NCI-H1092 (cell line): Measurements from ENCODE around the gene GADL1.

Source experiments
- DNase-seq: peaks from one replicate; lab custom pipeline; 2025; lab: John Stamatoyannopoulos, UW

The GADL1 gene

DNA sequence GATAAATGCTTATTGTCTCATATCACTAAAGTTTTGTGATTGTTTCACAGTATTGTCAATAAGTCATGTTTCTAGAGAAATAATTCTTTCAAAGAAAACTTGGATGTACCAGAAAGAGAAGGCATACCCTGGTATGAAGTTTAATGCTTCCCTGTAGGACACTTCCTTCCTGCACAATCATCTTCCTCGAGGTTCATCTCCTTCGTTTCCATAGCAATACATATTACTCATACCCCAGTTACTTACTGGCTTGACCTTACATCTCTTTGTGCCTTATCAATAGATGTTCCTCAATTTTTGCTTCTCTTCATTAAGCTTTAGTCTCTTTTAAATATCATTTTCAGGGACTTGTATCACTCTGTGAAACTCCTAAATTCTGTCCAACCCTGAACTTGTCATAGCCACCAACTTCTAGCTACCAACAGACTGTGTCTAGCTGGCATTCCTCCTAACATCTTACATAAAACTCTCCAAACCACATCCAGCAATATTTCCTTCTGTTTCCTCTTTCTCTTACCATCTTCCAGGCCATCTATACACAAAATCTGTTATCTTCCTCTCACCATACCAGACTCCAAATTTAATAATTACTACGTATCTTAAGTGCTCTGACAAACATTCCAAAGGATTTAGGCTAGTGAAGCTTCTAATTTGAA lies 134.3 kb downstream of the GADL1 start:
- no peak for DNase-seq

DNA sequence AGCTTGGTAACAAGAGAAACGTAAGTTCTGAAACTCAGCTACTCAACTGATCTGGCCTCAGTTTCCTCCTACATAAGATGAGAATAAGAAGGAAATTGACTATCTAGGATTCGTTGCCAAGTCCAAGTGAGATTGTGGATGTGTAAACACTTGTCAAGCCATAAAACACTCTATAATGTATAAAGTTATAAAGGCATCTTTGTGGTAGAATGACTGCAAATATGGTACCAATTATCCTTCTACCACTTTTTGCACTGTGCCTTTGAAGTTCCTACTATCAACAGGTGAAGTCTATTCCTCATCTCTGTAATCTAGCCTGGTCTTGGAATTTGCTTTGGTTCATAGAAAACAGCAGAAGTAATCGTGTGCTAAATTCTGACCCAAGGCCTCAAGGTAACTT lies 138.2 kb downstream of the GADL1 start:
- no peak for DNase-seq

DNA sequence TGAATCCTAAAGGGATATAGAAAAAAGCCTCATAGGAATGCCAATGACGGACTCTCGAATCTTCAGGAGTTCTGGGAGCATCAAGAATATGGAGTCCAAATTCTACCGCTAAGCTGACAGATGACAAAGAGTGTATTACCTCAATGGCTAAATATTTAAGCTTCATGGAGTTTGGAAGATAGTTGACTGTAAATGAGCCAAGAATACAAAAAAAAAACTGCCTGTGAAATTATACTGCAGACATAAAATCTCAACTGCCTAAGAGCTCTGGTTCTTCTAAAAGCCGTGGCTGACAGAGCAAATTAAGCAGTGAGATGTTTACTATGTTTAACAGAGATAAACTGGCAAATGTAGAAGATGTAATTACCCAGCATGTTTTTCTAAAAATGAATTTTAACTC lies 140.0 kb downstream of the GADL1 start:
- no peak for DNase-seq

DNA sequence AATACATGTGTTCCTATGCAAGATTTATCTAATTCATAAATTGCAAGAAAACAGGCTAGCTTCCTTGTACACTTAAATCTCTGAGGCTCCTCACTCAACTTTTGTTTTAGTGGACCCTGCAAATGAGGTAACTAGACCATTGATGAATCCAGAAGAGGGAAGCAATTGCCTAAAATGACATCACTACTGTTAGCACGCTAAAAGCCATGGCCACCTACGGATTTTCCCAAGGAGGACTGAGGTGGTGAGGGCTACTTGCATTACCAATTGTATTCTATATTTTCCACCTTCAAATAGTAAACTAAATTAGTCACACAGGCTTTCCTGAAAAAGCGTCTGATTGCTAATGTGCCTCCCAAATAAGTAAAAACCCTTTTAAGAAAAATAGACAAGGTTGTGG lies 140.7 kb downstream of the GADL1 start:
- no peak for DNase-seq

DNA sequence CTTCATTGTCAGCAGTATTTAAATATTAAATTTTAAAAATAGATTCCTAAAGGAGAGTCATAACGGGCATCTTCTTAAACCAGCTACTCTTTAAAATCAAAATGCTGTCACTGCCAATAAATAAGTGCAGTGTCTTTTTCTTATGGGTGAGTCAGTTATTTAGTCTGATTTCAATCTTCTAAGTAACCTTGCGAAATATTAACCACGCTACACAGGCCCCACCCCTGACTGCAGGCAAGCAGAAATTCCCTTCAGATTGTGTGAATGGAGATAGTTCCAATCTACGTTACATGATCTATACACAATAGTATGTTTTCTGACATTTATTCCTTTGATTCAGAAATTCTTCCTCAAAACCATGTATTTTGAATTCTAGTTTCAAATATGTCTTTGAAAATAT lies 141.5 kb downstream of the GADL1 start:
- no peak for DNase-seq

DNA sequence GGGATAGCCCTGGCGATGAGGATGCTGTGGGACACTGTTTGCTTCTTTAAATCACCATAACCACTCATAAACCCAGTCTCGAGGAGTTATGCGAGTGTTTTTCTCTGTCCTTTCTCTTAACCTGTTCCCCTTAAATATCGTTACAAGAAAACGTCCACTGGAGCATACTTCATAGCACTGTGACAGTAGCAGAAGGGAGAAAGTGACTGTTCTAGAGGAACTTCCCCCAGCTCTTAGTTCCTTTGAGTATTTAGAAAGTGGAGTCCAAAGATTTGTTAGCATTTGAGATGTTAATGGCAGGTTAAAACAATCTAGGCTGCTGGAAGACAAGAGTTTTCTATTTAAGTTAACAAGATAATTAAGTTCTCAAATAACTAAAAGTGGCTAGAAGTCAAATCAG lies 142.0 kb downstream of the GADL1 start:
- DNase-seq, result no peak

DNA sequence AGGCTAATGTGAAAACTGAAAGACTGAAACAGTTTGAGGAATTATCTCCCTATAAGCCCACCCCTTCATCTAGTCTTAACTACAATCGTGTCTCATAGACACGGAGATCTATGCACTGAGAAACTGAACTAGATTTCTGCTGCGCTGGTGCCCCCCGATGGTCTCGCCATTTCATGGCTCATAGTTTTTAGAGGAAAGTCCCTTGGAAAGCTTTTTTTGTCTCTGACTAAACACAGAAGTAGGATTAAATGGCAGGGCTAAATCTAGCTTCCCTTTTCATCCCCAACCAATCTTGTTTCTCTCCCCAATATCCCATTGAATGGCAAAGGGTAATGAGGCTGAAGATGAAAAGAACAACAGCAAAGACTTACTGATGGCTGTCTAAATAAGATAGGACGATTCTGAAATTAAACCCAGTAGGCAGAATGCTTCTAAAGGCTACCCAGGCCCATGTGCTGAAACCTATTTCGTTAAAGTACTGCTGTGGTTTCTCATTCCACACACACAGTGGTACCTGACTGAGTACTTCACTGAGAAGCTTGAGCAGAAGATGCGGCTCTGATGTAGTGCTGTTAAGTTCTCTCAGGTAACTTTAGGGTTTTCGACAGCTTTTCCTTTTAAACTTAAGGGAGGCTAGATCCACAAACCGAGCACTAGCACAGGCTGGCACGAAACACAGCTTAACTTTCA lies 142.7 kb downstream of the GADL1 start:
- DNase-seq, result no peak

DNA sequence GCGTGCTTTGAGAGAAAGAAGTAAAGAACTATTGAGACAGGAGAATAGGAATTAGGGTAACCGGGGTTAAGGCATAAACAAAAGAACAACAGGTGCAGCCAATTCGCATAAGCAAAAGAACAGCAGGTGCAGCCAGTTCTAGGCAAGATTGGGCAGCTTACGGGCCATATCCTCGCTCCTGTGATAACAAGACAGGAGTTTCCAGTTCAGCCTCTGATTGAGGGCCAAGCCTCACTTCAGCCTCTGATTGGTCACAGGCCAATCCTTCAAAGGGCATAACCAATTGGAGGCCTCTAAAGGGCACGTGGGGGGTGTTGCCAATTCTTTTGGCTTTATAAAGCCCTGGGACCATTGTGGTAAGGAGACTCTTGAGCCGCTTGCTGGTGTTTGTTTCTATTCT lies 143.5 kb downstream of the GADL1 start:
- DNase-seq, result no peak

DNA sequence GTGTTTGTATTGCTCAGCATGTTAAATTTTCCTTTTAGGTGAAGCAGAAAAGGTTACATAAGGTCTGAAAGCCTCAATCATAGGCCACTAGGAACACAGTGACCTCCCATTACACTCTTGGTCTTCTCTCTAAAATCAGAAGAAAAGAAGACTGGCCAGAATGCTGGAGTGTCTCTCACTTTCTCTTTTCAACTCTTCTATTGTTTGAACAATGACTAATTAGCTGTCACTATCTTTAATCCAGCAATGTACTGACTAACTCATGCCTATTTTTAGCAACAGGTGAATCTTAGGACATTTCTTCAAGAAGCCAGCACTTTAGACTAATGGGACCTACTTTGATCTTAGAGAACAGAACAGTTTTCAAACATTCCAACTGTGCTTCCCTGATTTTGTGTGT lies 145.2 kb downstream of the GADL1 start:
- no peak for DNase-seq

DNA sequence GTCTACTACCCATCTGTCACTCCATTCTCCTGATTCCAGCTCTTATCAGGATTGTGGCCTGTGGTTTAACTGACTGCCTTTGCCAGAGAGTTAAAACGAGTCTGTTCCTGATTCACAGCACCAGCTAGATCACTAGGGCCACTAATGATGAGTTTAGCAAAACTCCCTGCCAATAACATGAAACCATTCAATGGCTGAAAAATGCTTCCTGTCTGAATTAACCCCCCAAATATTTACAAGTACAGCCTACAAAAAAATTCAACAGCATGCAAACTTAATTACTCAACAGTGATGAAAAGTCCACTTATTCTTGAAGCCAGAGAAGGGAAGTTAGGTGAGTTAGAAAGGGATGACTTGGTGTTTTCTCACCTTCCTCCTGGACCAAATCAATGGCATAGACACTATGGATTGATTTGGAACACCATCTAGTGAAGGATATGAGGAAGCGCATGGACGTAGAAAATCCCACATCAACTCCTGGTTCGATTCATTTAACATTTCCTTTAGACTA lies 146.6 kb downstream of the GADL1 start:
- DNase-seq, result no peak

DNA sequence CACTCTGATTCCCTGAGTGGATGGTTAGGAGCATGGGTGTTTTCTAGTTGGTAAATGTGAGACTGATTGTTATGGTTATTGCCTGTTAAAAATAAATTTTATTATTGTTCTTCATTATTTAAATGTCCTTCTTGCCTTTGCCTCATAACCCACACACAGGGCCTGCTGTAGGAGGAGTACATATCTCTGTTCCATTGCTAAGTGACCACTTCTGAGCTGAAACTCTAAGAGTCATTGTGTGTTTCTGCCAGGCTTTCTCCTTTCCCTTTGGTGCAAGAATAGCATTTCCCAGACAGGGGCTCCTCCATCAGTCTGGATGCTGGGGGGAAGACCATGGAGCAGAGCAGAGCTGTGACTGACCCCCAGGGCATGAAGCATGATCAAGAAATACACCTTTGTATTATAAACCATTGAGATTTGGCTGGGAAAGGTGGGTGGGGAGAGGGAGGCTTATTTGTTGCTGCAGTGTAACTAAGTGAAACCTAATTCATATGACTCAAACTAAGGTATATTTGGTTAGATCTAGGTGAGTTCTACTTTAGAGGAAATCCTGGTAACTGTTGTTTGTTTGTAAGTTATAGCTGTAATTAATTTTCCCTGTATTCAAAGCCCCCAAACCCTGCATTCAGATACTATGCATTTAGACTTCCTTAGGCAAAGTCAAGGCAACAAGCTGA lies 150.7 kb downstream of the GADL1 start:
- no peak for DNase-seq

DNA sequence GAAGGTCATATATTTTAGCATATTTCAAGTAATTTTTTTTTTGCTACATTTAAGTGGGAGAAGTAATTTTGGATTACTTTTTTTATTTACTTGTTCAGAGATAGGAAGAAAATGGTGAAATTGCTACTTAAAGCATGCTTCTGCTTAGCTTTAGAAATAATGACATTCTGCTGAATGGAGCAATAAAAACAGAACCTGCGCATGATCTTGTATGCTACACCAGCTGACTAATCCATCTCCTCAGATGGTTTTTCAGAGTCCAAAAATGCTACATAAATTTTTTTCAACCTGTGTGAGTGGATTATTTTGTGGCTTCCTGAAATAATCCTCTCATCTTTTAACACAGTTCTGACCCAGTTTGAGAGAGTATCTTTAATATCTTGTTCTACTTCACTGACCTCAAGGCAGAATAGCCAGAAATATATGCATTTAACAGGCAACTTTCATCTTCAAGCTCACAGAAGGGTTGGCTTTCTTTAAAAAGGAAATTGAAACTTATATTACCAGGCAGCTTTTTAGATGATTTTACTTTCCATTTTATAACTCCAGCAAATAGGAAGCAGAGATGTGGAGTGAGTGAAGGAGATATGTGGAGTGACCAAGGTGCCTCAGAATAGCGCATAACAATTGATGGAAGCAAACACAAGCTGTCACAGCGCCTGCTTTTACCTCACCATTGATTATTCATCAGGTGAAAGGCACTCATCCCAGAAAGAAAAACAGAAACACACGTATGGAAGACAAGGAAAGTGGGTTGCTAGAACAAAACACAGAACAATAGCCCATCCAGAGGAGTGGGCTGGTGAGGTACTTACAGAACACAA lies 151.5 kb downstream of the GADL1 start:
- no peak for DNase-seq

DNA sequence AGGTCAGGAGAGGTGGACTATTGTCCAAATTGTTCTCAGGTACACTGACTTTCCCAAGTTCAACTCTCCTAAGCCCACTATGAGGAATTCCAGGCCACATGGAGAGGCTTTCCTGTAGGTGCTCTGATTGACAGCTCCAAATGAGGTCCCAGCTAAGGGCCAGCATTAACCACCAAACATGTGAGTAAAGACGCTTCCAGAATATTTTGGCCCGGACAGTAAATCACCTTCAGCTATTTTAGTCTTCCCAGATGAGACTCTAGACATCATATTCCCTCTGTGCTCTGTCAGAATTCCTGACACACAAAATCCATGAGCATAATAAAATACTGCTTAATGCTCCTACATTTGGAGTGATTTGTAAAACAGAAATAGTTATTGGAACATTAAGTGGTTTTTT lies 152.6 kb downstream of the GADL1 start:
- DNase-seq, result no peak

DNA sequence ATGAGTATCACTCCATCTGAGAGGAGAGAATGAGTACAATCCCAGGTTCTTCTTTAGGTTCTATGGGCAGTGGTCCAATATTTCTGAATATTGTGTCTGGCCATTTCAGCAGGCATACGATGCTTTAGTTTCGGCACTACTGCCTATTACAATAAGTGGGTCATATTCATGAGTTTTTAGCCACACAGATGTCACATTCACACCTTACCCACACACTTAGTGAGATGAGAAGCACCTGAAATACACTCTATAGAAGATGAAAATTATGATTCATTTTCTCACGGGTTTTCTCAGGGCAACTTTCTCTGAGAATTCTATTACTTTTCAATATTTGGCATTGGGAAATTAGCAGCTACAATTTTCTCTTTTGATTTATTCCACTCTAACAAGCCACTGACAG lies 155.9 kb downstream of the GADL1 start:
- no peak for DNase-seq

DNA sequence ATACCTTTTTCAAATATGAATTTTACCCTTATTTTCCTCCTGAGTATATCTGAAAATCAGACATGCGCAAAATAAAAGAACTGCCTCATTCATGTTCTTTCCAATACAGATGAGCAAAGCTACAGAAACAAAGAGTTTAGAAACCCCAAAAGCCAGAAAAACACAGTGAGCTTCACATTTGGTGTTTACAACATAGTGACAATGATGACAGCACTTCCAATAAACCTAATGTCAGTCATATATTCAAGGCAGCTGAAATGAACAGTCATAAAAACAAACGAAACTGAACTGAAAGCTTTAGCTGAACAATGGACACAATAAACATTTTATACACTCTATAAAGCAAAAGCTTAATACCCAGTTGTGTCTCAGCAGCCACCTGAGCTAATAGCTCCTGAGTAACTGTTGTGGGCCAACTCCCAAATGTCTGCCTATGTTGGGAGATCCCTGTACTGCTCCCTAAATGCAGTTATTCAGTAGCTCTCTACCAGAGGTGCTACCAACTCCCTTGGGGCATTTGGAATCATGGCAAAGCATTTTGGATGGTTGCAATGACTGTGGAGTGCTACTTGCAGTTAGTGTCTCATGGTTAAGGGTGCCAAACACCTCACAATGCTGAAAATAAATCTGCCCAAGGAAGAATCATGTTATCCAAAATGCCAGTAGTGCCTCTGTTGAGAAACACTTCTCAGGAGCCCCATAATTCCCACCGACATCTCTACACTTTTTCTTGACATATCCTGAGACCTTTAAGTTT lies 156.5 kb downstream of the GADL1 start:
- no peak for DNase-seq

DNA sequence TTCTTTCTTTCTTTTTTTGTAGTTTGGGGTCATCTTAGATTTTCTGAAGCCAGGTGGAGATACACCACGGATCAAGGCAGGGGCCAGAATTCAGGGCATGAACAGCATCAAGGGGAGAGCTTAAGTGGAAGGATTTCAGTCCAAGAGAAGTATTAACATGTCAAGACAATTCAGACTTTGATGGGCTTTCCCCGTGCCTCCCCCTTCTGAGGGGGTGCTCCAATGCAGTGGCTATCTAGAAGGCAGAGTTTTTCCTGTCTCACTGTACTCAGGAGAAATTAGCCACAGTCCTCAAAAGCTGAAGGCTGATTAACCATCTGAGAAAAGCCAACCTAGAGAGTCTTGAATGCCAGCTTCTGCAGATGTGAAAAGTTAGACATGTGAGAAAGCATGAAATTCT lies 160.8 kb downstream of the GADL1 start:
- DNase-seq, result no peak

DNA sequence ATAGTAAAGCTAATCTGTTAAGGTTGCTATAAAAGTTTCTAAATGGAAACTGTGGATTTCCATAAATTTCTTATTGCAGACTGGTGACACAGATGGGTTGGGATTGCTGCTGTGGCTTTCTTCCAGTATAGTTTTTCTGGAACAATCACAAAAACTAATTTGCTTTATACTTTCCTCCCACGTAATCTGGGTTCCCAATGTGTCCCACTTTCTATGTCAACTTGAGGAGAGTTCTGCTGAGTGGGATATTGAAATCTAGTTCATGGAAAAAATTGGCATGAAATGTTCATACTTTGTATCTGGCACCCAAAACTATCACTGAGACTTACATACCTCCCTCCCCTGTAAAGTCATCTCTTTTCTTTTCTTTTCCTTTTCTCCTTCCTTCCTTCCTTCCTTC lies 161.3 kb downstream of the GADL1 start:
- no peak for DNase-seq

DNA sequence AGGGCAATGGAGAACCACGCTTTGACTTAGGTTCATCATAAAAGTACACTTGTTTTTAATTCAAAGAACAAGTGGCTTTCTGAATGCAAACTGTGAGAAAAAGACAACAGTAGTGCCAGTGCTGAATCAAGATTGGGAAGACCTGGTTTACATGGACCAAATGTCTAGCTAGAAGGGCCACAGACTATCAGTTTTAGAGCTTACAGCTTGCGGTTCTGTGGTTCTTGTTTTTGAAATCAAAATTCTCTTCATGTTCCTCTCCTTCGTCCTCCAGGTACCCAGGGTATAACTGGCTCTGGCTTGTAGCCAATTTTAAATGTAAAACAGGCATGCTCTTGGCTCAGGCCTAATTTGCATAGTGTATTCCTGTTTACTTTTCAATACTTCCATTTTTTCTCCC lies 163.5 kb downstream of the GADL1 start:
- DNase-seq, result no peak

DNA sequence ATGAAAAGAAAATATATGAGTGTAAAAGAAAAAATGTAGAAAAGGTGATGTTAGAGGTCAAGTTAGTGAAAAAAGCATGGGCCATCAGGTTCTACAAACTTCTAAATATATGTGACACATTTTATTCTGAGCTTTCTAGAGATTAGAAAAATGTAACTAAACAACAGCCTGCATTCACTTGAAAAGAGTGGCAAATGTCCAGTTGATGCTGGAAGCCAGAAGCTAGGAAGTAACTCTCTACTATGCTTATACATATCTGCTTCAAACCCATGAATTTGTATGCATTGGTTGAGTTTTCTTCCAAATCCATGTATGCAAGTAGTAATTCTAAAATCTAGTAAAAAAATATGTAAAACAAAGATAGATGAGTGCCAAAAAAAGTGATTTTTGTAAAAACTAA lies 164.5 kb downstream of the GADL1 start:
- no peak for DNase-seq

DNA sequence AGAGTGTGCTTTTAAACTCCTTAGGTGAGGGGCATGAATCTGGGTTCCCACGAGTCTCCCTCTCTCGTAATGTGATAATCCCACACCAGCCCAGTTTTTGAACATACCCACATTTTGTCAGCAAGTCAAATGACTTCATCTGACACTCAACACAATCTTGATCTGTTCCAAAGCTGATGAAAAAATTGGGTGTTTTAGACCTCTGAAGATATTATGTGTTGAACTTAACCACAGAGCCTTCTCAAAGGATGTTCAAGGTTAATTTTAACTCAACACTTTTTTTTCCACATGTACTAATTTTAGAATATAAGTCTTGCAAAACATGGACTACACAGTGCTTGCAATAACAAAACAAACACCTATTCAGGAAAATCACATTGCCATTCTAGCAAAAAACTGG lies 164.9 kb downstream of the GADL1 start:
- DNase-seq, result no peak

DNA sequence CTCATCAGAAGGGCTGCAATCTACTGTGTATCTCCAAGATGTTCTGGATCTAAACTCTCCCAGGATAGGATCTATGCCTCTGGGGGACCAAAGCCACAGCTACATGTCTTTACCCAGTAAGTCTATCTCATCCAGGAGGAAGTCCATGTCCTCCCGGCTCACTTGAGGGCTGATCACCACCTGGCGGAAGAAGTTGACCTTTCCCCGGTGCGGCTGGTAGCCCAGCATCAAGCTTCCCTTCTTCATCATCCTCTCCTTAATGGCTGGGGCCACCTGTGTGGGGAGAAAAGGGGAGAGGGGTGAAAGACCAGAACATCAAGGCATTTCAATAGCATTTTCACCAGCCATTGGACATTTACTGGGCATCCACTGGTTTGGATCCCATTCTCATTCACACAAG lies 166.3 kb downstream of the GADL1 start:
- no peak for DNase-seq

DNA sequence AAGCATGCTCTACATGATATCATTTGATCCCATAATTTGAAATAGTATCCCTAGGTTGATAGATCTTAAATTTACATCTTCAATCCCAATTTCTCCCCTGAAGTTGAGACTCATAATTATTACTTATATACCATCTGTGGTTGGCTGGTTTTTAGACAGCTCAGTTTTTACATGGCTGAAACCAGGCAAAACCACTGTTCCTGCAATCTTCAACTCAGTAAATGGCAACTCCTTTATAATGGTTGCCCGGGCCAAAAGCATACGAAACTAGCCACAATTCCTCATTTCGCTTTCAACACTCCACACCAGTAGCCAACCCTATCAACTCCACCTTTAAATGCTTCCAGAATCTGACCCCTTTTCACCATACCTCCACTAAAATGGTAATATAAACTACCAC lies 169.6 kb downstream of the GADL1 start:
- DNase-seq, result no peak
